ENCODE results near the gene RHOC.
"Not testable (repeated sequence)": the region's sequence is repeated elsewhere in the genome, so short reads cannot be mapped to it uniquely, and the experiment has no call there.

The RHOC gene

DNA sequence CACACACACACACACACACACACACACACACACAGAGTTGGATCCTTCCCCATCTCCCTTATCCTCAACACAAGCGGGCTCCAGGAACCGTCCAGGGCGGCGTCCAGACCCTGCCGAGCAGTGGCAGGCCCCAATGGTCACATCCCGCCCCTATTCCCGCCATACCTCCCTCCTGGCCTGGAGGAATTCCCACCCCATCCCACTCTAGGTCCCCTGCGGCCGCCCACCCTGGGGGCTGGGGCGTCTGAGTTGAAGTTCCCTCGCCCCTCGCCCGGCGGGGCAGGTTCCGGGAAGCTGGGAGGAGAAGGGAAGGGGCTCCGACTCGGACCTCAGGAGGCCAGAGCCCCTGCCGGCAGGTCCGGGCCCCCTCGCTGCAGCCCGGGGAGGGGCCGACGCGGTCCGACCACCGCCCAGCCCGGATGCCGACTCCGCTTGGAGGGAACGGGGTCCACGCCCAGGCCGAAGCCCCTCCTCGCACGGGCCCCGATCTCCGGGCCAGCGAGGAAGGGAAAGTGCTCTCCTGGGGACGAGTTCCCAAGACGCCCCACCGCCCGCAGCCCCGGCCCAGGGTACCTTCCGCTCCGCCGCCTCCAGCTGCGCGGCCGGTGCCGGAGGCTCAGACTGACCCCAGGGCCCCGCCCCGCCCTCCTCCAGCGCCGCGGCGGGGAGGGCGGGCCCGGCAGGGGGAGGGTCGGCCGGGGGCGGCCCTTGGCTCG lies at the start of gene RHOC:
Gene RHOC (minus strand): TSS at position 623 of the 716 bp plus-strand sequence. CDS start 3,328 bp downstream, outside the sequence.
- peak; percentile 44 to 62 for DNase-seq

- DNase-seq, result no peak
Measured at GRCh38 chr1:112754116-112754628, 47.2 kb upstream of the RHOC start.

GRCh38 chr1:112748396-112748795 lies 41.5 kb upstream of the RHOC start:
- DNase-seq, result no peak

DNA sequence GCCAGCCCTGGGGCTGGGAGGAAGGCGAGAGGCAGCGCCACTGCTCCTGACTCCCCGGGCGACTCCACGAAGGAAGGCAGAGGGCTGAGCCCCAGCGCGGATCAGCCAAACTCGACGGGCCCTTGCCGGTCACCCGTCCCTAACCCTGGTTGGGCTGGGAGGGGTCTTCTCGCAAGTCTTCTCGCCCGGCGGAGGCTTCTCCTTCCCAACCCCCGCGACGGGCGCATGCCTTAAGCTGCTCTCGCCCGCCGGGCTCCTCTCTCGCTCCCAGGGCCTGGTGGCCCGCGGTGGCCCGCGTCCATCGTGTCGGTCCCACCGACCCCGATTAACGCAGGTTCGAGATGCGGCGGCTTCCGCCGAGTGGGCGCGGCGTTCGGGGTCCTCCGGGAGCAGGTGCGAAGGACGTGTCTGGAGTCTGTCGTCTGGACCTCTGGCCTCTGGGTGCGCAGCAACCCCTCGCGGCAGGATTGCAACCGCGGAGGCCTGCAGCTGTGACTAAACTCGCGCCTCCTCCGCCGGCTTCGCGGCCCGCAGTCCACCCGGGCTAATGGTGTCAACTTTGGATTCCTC lies 37.2 kb upstream of the RHOC start:
- DNase-seq, result no peak

- no peak for DNase-seq
Measured at GRCh38 chr1:112743174-112744008, 36.5 kb upstream of the RHOC start.

DNA sequence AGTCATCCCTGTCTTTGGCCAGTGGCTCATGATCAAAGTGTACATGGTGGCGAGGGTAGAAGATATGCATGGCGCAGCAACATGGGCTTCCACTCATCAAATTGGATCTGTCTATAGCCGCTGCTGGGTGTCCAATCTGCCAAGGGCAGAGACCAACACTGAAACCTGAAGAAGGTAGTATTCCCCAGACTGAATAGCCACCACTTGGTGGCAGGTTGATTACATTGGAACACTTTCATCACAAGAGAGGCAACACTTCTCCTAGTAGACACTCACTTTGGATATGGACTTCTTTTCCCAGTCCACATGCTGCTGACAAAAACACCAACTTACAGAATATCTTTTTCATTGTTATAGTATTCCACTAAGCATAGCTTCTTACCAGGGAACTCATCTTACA lies 30.6 kb upstream of the RHOC start:
- no peak for DNase-seq

DNA sequence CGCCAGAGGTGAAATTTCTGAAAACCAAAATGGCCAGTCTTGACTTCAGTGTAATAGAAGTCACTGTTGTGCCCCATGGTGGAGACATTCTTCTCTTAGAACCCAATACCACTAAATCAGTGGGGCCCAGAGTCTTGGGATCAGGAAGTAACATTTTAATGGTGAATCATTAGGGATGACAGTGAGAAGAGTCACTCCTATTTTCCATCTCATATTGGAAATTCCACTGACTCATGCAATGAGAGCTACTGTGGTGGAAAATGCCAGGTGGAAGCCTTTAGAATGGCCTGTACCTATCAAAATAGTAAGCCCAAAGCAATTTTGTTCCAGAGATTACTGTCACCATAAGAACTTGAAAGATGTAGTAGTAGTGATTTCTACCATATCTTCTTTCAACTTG lies 28.8 kb upstream of the RHOC start:
- DNase-seq, result no peak

DNA sequence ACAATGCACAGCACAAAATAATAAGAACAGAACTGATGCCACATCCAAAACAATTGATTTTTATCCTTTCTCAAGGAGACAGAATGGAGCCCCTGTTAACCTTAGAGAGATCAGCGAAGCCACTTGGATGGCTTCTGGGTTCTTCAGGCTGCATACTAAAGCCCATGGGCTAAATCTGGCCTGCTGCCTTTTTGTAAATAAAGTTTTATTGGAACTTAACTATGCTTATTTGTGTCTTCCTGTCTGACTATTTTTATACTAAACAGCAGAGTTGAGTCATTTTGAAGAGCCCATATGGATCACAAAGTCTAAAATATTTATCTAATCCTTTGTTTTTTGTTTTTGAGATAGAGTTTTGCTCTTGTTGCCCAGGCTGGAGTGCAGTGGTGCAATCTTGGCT lies 24.5 kb upstream of the RHOC start:
- DNase-seq, result no peak

- no peak for DNase-seq
Measured at GRCh38 chr1:112729909-112730308, 23.0 kb upstream of the RHOC start.

DNA sequence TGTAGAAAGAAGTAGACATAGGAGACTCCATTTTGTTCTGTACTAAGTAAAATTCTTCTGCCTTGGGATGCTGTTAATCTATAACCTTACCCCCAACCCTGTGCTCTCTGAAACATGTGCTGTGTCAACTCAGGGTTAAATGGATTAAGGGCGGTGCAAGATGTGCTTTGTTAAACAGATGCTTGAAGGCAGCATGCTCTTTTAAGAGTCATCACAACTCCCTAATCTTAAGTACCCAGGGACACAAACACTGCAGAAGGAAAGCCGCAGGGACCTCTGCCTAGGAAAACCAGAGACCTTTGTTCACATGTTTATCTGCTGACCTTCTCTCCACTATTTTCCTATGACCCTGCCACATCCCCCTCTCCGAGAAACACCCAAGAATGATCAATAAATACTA lies 22.1 kb upstream of the RHOC start:
- DNase-seq, result not testable (repeated sequence)

- not testable (repeated sequence) for DNase-seq
Measured at GRCh38 chr1:112728306-112728971, 21.5 kb upstream of the RHOC start.

GRCh38 chr1:112727716-112728115 lies 20.8 kb upstream of the RHOC start:
- DNase-seq, result no peak

- DNase-seq, result not testable (repeated sequence)
Measured at GRCh38 chr1:112724240-112724639, 17.3 kb upstream of the RHOC start.

DNA sequence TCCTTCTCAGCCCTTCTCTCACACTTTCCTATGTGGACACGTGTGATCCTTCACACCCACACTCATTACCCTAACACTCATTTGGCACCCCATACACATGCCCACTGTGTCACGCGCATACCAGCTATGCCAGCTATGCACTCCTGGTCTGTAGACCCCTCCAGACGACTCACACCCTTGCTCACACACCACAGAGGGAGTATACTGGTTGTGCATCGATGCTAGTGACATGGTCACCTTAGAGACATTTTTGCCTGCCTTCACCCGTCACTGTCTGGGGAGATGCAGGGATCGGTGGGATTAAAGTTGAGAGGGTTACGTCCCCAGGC lies 16.5 kb upstream of the RHOC start:
- no peak for DNase-seq

DNA sequence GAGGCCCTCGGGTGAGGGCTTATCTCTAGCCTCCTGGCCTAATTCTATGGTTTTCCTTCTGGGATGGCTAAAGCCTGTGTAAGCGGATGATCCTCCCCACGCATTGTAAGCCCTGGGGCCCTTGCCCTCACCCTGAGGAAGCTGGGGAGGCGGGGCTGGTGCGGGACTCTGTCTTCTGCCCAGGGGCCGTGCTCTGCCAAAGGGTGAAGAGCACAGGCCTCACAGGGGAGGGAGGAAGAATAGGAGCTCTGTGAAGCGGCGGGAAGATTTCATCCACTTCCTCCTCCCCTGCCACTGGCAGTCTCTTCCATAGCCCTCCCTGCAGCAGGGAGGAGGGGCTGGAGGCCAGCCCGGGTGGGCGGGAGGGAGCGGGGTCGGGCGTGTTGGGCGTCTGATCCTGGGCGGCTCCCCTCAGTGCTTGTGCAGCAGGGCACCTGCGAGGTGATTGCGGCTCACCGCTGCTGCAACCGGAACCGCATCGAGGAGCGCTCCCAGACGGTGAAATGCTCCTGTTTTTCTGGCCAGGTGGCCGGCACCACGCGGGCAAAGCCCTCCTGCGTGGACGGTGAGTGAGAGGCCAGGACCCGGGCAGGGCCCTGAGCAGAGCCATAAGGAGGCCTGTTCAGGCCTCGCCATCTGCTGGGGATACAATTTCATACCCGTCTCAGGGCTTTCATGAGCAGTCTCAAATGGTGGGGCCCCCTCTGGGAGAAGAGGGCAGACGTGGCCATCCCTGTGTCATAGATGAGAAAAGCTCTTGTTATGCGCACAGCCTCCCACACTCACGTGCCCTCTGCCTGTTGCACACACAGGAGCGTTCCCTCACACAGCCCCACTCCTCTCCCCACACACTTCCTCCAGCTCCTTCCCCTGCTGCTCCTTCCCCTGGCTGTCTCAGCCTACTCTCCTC lies 15.9 kb upstream of the RHOC start:
- peak in 1 of 2 experiments; percentile 27 for DNase-seq

GRCh38 chr1:112721966-112722524 lies 15.1 kb upstream of the RHOC start:
- peak in 1 of 2 experiments; percentile 8 for DNase-seq

GRCh38 chr1:112721294-112721693 lies 14.4 kb upstream of the RHOC start:
- not testable (repeated sequence) for DNase-seq

DNA sequence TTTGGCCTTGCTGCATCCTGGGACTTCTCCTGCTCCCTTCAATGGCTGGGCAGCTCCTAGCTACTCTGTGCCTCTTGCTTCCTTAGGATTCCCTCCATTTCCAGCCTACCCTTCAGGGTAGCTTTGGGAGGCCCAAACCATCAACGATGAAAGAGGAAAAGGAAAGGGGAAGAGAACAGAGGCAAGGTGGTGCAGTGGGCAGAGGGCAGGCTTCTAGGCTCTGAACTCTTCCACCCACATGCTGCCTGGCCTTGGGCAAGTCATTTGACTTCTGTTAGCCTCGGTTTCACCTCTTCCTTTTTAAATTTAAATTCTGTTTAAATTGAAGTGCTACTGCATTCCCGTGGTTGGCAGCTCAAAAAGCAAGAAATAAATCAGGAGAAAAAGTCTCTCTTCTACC lies 13.9 kb upstream of the RHOC start:
- DNase-seq, result no peak

- DNase-seq, result no peak
Measured at GRCh38 chr1:112719706-112720105, 12.8 kb upstream of the RHOC start.

DNA sequence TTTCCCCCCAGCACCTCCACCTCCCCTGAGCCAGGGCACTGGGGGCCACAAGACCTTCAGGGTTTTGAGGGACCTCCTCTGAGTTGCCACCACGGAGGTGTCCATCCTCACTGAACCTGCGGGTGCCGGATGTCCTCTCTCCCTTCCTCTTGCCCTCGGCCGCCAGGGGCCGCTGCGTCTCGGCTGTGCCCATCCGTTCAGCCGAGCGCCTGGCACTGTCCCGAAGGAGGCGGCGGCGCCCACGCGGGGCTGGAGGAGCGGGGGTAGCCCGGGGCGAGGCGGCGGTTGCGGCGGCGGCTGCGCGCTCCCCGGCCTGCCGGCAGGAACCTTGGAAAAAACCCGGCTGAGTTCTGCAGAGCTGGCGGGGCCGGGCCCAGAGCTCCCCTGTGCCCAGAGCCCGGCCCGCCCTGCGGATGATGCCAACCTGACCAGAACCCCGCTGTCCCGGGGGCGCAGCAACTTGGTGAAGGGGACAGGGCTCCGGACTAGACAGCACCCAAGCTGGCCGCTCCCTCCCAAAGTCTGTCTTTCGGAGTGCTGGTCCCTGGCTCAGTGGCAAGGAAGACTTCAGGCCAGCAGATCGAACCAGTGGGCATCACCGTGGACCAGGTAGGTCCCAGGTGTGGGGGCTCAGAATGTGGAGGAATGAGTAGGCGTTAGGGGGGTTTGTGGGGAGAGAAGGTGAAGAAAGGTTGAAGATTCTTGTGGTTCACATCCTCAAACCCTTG lies 11.9 kb upstream of the RHOC start:
- peak; percentile 8 to 61 for DNase-seq

DNA sequence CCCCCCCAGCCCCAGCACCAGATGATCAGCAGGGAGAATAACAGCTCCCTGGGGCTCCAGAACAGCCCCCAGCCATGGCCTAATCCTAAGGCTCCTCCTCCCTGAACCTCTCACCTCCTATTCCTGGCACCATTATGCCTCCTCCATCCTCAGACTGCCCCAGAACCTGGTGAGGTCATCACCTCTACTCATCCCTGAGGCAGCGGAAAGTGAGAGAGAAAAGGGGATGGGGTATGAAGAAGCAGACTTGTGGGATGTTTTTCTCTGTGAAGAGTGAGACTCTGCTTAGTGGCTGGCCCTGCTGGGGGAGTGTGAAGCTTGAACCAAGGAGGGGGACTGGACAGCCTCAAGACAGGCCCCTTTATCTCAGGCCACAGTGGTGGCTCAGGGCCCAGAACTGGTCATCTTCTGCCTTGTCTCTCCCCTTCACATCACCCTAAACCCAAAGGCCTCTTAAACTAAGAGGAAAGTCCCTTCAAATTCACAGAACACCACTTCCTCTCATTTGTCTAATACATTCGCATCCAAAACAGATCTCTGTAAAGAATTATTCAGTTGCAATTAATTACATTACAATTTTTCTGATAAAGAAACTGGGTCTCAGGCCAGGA lies 10.4 kb upstream of the RHOC start:
- no peak for DNase-seq

All from SHP77 (cell line).